Forelimb muscle (tissue), 1 donor: ENCODE data around the gene AMER2. TPM values are rescaled to one million over a fixed set of nuclear protein-coding genes. Genes with fewer than 3 reads are reported as not detected.

ENCODE experiments used
- polyA plus RNA-seq: library from polyadenylated mRNA; unstranded; fragments of 120-200 nt; gene quantifications from one replicate; pipeline ENCODE4 v1.2.1, GENCODE V29; 2013; ENCODE audit not compliant: insufficient read length

AMER2 gene
- polyA plus RNA-seq, 1 donor: 0.03 TPM

Other genes starting within 250 kb of the AMER2 start
- 0.25 TPM for gene PABPC3, start 76.2 kb downstream of the AMER2 start, polyA plus RNA-seq
- 10.6 TPM for gene MTMR6, start 115.2 kb upstream of the AMER2 start, polyA plus RNA-seq
- gene NUP58, start 129.3 kb upstream of the AMER2 start, polyA plus RNA-seq: 40.8 TPM
- gene ATP8A2, start 199.7 kb upstream of the AMER2 start, polyA plus RNA-seq: 2.1 TPM